ENCODE data around the gene TRIAP1. TPM values are rescaled to one million over a fixed set of nuclear protein-coding genes. Genes with fewer than 3 reads are reported as not detected.

Gene TRIAP1
- polyA plus RNA-seq, 1 donor (not counting 4 experiments of a cell fraction or from before 2014, with no cell fraction given) = 71.1 TPM

DNA sequence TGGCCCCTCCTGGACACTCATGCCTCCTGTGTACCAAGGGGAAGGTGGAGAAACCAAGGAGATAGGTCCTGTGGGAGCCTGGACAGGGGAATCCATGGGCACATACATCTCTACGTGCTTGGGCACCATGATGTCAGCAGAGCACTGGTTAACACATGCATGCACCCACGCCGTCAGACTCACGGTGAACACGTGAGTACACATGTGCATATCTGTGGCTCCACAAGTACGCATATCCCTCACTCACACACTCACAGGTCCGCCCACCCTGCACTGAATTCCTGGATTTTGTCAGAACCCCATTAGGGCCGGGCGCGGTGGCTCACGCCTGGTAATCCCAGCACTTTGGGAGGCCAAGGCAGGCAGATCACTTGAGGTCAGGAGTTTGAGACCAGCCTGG is 37.4 kb downstream of the TRIAP1 start:
- TF ChIP-seq, protein P1, sequence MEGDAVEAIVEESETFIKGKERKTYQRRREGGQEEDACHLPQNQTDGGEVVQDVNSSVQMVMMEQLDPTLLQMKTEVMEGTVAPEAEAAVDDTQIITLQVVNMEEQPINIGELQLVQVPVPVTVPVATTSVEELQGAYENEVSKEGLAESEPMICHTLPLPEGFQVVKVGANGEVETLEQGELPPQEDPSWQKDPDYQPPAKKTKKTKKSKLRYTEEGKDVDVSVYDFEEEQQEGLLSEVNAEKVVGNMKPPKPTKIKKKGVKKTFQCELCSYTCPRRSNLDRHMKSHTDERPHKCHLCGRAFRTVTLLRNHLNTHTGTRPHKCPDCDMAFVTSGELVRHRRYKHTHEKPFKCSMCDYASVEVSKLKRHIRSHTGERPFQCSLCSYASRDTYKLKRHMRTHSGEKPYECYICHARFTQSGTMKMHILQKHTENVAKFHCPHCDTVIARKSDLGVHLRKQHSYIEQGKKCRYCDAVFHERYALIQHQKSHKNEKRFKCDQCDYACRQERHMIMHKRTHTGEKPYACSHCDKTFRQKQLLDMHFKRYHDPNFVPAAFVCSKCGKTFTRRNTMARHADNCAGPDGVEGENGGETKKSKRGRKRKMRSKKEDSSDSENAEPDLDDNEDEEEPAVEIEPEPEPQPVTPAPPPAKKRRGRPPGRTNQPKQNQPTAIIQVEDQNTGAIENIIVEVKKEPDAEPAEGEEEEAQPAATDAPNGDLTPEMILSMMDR (optimal IDR thresholded peaks at IDR 0.05 in 1 of 3, IDR thresholded peaks at IDR 0.05 in 1 of 3, conservative IDR thresholded peaks at IDR 0.05 in 1 of 3; ENCODE audit: extremely low read depth in 1 of 3, insufficient read depth in 2 of 3, low read length in 3 of 3) = no peak
- TF ChIP-seq EZH2 (IDR thresholded peaks at IDR 0.05; ENCODE audit: low read length) = no peak
- H4K20me1 ChIP-seq (ENCODE audit: control insufficient read depth, extremely low read depth, insufficient read depth, low read length) = no peaks in the 10 kb centered on the region
- FAIRE-seq (no peak), DNase-seq (ENCODE audit: low read depth, low spot score) (no peak)
- no peaks in the 10 kb centered on the region for H3K9me3 ChIP-seq (ENCODE audit: control insufficient read depth, low read depth, low read length)
- no peaks in the 10 kb centered on the region for H3K36me3 ChIP-seq (ENCODE audit: control insufficient read depth in 2 of 2, extremely low read depth in 1 of 2, insufficient read depth in 2 of 2, low read length in 2 of 2)
- no peak overlapping the region for H3K4me3 ChIP-seq (ENCODE audit: control insufficient read depth in 2 of 3, extremely low read depth in 1 of 3, insufficient read depth in 2 of 3, low read depth in 1 of 3, low read length in 3 of 3)
- dilution Hi-C loops (cut with MboI; ENCODE audit: extremely low pct_ligation_motif_present, low sequenced_read_pairs) = no loop called here
- H2AFZ ChIP-seq (ENCODE audit: control insufficient read depth, low read length) = no peak overlapping the region
- no peaks in the 10 kb centered on the region for H3K27me3 ChIP-seq (ENCODE audit: control insufficient read depth, extremely low read depth, insufficient read depth, low read length)
- H3K9me1 ChIP-seq (ENCODE audit: control insufficient read depth, extremely low read depth, insufficient read depth, low read length) = no peaks in the 10 kb centered on the region
- no peak overlapping the region for H3K9ac ChIP-seq (ENCODE audit: control insufficient read depth, extremely low read depth, insufficient read depth, low read length)
- no peaks in the 10 kb centered on the region for H3K4me1 ChIP-seq (ENCODE audit: control insufficient read depth, extremely low read depth, insufficient read depth, low read length)
- H3K4me2 ChIP-seq (ENCODE audit: control insufficient read depth, extremely low read depth, insufficient read depth, low read depth, low read length) = no peak overlapping the region
- H3K79me2 ChIP-seq (ENCODE audit: control insufficient read depth, insufficient read depth, low read length) = no peaks in the 10 kb centered on the region
- no peak overlapping the region for H3K27ac ChIP-seq (ENCODE audit: control insufficient read depth, insufficient read depth, low read length)

DNA sequence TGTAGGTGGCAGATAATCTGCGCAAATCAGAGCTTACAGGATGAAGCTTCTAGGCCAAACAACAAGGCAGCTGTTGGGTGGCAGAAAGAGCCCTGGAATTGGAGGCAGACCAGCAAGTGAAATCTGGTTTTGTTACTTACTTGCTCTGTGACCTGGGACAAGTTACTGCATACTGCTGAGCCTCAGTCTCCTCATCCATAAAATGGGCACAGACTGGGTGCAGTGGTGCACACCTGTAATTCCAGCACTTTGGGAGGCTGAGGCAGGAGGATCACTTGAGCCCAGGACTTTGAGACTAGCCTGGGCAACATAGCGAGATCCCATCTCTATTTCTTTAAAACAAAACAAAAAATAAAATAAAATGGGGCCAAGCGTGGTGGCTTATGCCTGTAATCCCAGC is 39.6 kb downstream of the TRIAP1 start:
- Histone ChIP-seq H3K9ac (ENCODE audit: control insufficient read depth, extremely low read depth, insufficient read depth, low read length) (no peak overlapping the region), H2AFZ (ENCODE audit: control insufficient read depth, low read length) (no peak overlapping the region), H3K9me1 (ENCODE audit: control insufficient read depth, extremely low read depth, insufficient read depth, low read length) (no peaks in the 10 kb centered on the region), H3K27me3 (ENCODE audit: control insufficient read depth, extremely low read depth, insufficient read depth, low read length) (no peaks in the 10 kb centered on the region), H3K4me3 (ENCODE audit: control insufficient read depth in 2 of 3, extremely low read depth in 1 of 3, insufficient read depth in 2 of 3, low read depth in 1 of 3, low read length in 3 of 3) (no peak overlapping the region), H3K27ac (ENCODE audit: control insufficient read depth, insufficient read depth, low read length) (no peak overlapping the region), H3K36me3 (ENCODE audit: control insufficient read depth in 2 of 2, extremely low read depth in 1 of 2, insufficient read depth in 2 of 2, low read length in 2 of 2) (no peaks in the 10 kb centered on the region), H4K20me1 (ENCODE audit: control insufficient read depth, extremely low read depth, insufficient read depth, low read length) (no peaks in the 10 kb centered on the region), H3K4me1 (ENCODE audit: control insufficient read depth, extremely low read depth, insufficient read depth, low read length) (no peaks in the 10 kb centered on the region), H3K4me2 (ENCODE audit: control insufficient read depth, extremely low read depth, insufficient read depth, low read depth, low read length) (no peak overlapping the region), H3K79me2 (ENCODE audit: control insufficient read depth, insufficient read depth, low read length) (no peaks in the 10 kb centered on the region), H3K9me3 (ENCODE audit: control insufficient read depth, low read depth, low read length) (no peaks in the 10 kb centered on the region)
- TF ChIP-seq EZH2 (IDR thresholded peaks at IDR 0.05; ENCODE audit: low read length) = no peak
- TF ChIP-seq, protein P1 (optimal IDR thresholded peaks at IDR 0.05 in 1 of 3, IDR thresholded peaks at IDR 0.05 in 1 of 3, conservative IDR thresholded peaks at IDR 0.05 in 1 of 3; ENCODE audit: extremely low read depth in 1 of 3, insufficient read depth in 2 of 3, low read length in 3 of 3) = no peak
- DNase-seq (ENCODE audit: low read depth, low spot score) = no peak
- FAIRE-seq = no peak
- dilution Hi-C loops (cut with MboI; ENCODE audit: extremely low pct_ligation_motif_present, low sequenced_read_pairs) = no loop called here
